Activated CD4-positive, alpha-beta T cell treated with anti-CD3 and anti-CD28 coated beads, Interleukin-2, Interleukin-6, amounts not matched to agents 100 ng/mL and 50 ng/mL, durations not matched to agents 16 hours and 8 hours (primary cell): ENCODE results near the gene MKX.

ENCODE experiments used
- DNase-seq: peaks from one replicate; pipeline ENCODE4 v3.0.0-alpha.2; 2020

Gene MKX

GRCh38 chr10:27643301-27643700, 102.3 kb downstream of the MKX start:
- DNase-seq: no peak

GRCh38 chr10:27642023-27642589, 103.5 kb downstream of the MKX start:
- DNase-seq: no peak

GRCh38 chr10:27638071-27638750, 107.4 kb downstream of the MKX start:
- DNase-seq: no peak

GRCh38 chr10:27637601-27638000, 108.0 kb downstream of the MKX start:
- DNase-seq: no peak

GRCh38 chr10:27636816-27637215, 108.8 kb downstream of the MKX start:
- DNase-seq: no peak

- DNase-seq: no peak
Observed at GRCh38 chr10:27635699-27636270, 109.8 kb downstream of the MKX start.

GRCh38 chr10:27635290-27635689, 110.3 kb downstream of the MKX start:
- no peak for DNase-seq

- DNase-seq: no peak
Observed at GRCh38 chr10:27628621-27629020, 117.0 kb downstream of the MKX start.

- no peak for DNase-seq
Observed at GRCh38 chr10:27626890-27627289, 118.7 kb downstream of the MKX start.

GRCh38 chr10:27625452-27626211, 120.0 kb downstream of the MKX start:
- DNase-seq: no peak

GRCh38 chr10:27624941-27625340, 120.7 kb downstream of the MKX start:
- DNase-seq: no peak
